Karpas-422 (cell line): Measurements from ENCODE around the gene C16orf74. TPM values are rescaled to one million over a fixed set of nuclear protein-coding genes. Genes with fewer than 3 reads are reported as not detected.

Source experiments
- DNase-seq: peaks from one replicate; pipeline ENCODE4 v3.0.0-alpha.2; 2015
- H2AFZ ChIP-seq: fragments of 200-600 bp; sonication (generic); 2 replicates; pipeline ENCODE4 v1.6.1; 2014; ENCODE audit warnings: antibody characterized with exemption, low read length, mixed read lengths
- H3K27ac ChIP-seq: fragments of 200-600 bp; sonication (generic); 2 replicates; pipeline ENCODE4 v1.5.1; 2014; ENCODE audit warnings: mild to moderate bottlenecking, low read length, moderate library complexity
- H3K27me3 ChIP-seq: fragments of 200-600 bp; sonication (generic); 2 replicates; pipeline ENCODE4 v1.6.1; 2014; ENCODE audit warnings: low read length, mixed read lengths
- H3K36me3 ChIP-seq: fragments of 200-600 bp; sonication (generic); 2 replicates; pipeline ENCODE4 v1.6.1; 2014; ENCODE audit warnings: low read length, mixed read lengths; ENCODE audit not compliant: insufficient read depth
- H3K4me1 ChIP-seq: fragments of 200-600 bp; sonication (generic); 2 replicates; pipeline ENCODE4 v1.6.1; 2014; ENCODE audit warnings: mild to moderate bottlenecking, low read length, mixed read lengths
- H3K4me2 ChIP-seq: fragments of 200-600 bp; sonication (generic); 2 replicates; pipeline ENCODE4 v1.6.1; 2014; ENCODE audit warnings: low read length, low read depth, mild to moderate bottlenecking; ENCODE audit not compliant: poor library complexity, severe bottlenecking
- H3K4me3 ChIP-seq: fragments of 200-600 bp; sonication (generic); 2 replicates; pipeline ENCODE4 v1.5.1; 2014; ENCODE audit warnings: mild to moderate bottlenecking, antibody characterized with exemption, low read length, mixed read lengths
- H3K79me2 ChIP-seq: fragments of 200-600 bp; sonication (generic); 2 replicates; pipeline ENCODE4 v1.6.1; 2014; ENCODE audit warnings: mild to moderate bottlenecking, low read length, mixed read lengths
- H3K9ac ChIP-seq: fragments of 200-600 bp; sonication (generic); 2 replicates; pipeline ENCODE4 v1.6.0; 2014; ENCODE audit warnings: low read length
- H3K9me2 ChIP-seq: fragments of 200-600 bp; sonication (generic), shearing (Covaris generic); replicated peaks from 2 replicates; pipeline ENCODE4 v1.6.0; 2014; ENCODE audit warnings: mild to moderate bottlenecking, low read length, moderate library complexity; ENCODE audit not compliant: insufficient read depth
- H3K9me3 ChIP-seq: fragments of 300-700, 200-600 bp; sonication (generic); 2 replicates; pipeline ENCODE4 v1.6.1; 2014; ENCODE audit warnings: low read length, mixed read lengths
- H4K20me1 ChIP-seq: fragments of 200-600 bp; sonication (generic); 2 replicates; pipeline ENCODE4 v1.6.1; 2014; ENCODE audit warnings: mild to moderate bottlenecking, antibody characterized with exemption, low read length, low read depth; ENCODE audit not compliant: insufficient read depth
- total RNA-seq: library from RNA; depleted of rRNA; stranded (reverse); fragments of >200 nt; shearing (Covaris generic); gene quantifications from 2 replicates; pipeline ENCODE4 v1.2.3, GENCODE V29; 2014; ENCODE audit warnings: low replicate concordance

C16orf74 gene
- total RNA-seq, 1 experiment from 2014 or later = 13.3 TPM

- no peak overlapping the region for H3K9ac ChIP-seq
- no peaks in the 10 kb centered on the region for H3K79me2 ChIP-seq
- peaks cover 21% of the 10 kb centered on the region for H4K20me1 ChIP-seq
- peaks cover 17% of the 10 kb centered on the region for H3K4me1 ChIP-seq
- no peak overlapping the region for H3K27ac ChIP-seq
- H3K4me2 ChIP-seq = no peak overlapping the region
- no peaks in the 10 kb centered on the region for H3K9me2 ChIP-seq
- no peak overlapping the region for H3K4me3 ChIP-seq
- H3K9me3 ChIP-seq = no peaks in the 10 kb centered on the region
- no peak overlapping the region for H2AFZ ChIP-seq
- no peaks in the 10 kb centered on the region for H3K36me3 ChIP-seq
- DNase-seq = no peak
- H3K27me3 ChIP-seq = no peaks in the 10 kb centered on the region
Measured at GRCh38 chr16:85735946-85736345, 14.9 kb downstream of the C16orf74 start.

- Histone ChIP-seq H3K9me2 (no peaks in the 10 kb centered on the region), H2AFZ (no peak overlapping the region), H3K36me3 (no peaks in the 10 kb centered on the region), H3K27ac (no peak overlapping the region), H3K9ac (no peak overlapping the region), H4K20me1 (peaks cover 28% of the 10 kb centered on the region), H3K27me3 (no peaks in the 10 kb centered on the region), H3K9me3 (no peaks in the 10 kb centered on the region), H3K4me2 (no peak overlapping the region), H3K4me3 (no peak overlapping the region), H3K79me2 (no peaks in the 10 kb centered on the region), H3K4me1 (peaks cover 19% of the 10 kb centered on the region)
- no peak for DNase-seq
Measured at GRCh38 chr16:85735225-85735635, 15.7 kb downstream of the C16orf74 start.

GRCh38 chr16:85734311-85735017, 16.4 kb downstream of the C16orf74 start:
- Histone ChIP-seq H3K4me2 (no peak overlapping the region), H3K9me3 (no peaks in the 10 kb centered on the region), H3K36me3 (no peaks in the 10 kb centered on the region), H3K4me1 (peaks cover 19% of the 10 kb centered on the region), H3K9ac (no peak overlapping the region), H4K20me1 (peaks cover 26% of the 10 kb centered on the region), H2AFZ (no peak overlapping the region), H3K9me2 (no peaks in the 10 kb centered on the region), H3K79me2 (no peaks in the 10 kb centered on the region), H3K27ac (no peak overlapping the region), H3K27me3 (no peaks in the 10 kb centered on the region), H3K4me3 (no peak overlapping the region)
- DNase-seq = no peak

GRCh38 chr16:85733839-85734170, 17.1 kb downstream of the C16orf74 start:
- Histone ChIP-seq H3K27ac (no peak overlapping the region), H3K4me2 (no peak overlapping the region), H3K9me3 (no peaks in the 10 kb centered on the region), H2AFZ (no peak overlapping the region), H3K4me3 (no peak overlapping the region), H3K9me2 (no peaks in the 10 kb centered on the region), H4K20me1 (peaks cover 31% of the 10 kb centered on the region), H3K4me1 (peaks cover 19% of the 10 kb centered on the region), H3K27me3 (no peaks in the 10 kb centered on the region), H3K9ac (no peak overlapping the region), H3K79me2 (no peaks in the 10 kb centered on the region), H3K36me3 (no peaks in the 10 kb centered on the region)
- DNase-seq = no peak

GRCh38 chr16:85733155-85733838, 17.6 kb downstream of the C16orf74 start:
- Histone ChIP-seq H3K9ac (no peak overlapping the region), H3K36me3 (no peaks in the 10 kb centered on the region), H3K27me3 (no peaks in the 10 kb centered on the region), H3K4me1 (peaks cover 19% of the 10 kb centered on the region), H4K20me1 (peaks cover 36% of the 10 kb centered on the region), H3K79me2 (no peaks in the 10 kb centered on the region), H2AFZ (no peak overlapping the region), H3K4me2 (no peak overlapping the region), H3K9me3 (no peaks in the 10 kb centered on the region), H3K27ac (no peak overlapping the region), H3K4me3 (no peak overlapping the region), H3K9me2 (no peaks in the 10 kb centered on the region)
- no peak for DNase-seq

- H3K9me3 ChIP-seq = no peaks in the 10 kb centered on the region
- H3K9ac ChIP-seq = no peak overlapping the region
- H2AFZ ChIP-seq = no peak overlapping the region
- no peaks in the 10 kb centered on the region for H3K27me3 ChIP-seq
- H3K4me1 ChIP-seq = peaks cover 12% of the 10 kb centered on the region
- no peak overlapping the region for H3K4me3 ChIP-seq
- DNase-seq = no peak
- H3K4me2 ChIP-seq = no peak overlapping the region
- peaks cover 36% of the 10 kb centered on the region; the same call in 1 of the 2 replicates for H4K20me1 ChIP-seq
- no peak overlapping the region for H3K27ac ChIP-seq
- no peaks in the 10 kb centered on the region for H3K36me3 ChIP-seq
- H3K79me2 ChIP-seq = no peaks in the 10 kb centered on the region
- H3K9me2 ChIP-seq = no peaks in the 10 kb centered on the region
Measured at GRCh38 chr16:85731179-85731578, 19.7 kb downstream of the C16orf74 start.

GRCh38 chr16:85730186-85730465, 20.8 kb downstream of the C16orf74 start:
- no peak overlapping the region for H3K27ac ChIP-seq
- peaks cover 4% of the 10 kb centered on the region for H3K4me1 ChIP-seq
- H3K27me3 ChIP-seq = no peaks in the 10 kb centered on the region
- no peaks in the 10 kb centered on the region for H3K36me3 ChIP-seq
- no peak for DNase-seq
- no peak overlapping the region for H3K4me2 ChIP-seq
- no peaks in the 10 kb centered on the region for H3K9me3 ChIP-seq
- H3K9me2 ChIP-seq = no peaks in the 10 kb centered on the region
- peaks cover 42% of the 10 kb centered on the region; the same call in 1 of the 2 replicates for H4K20me1 ChIP-seq
- H3K4me3 ChIP-seq = no peak overlapping the region
- no peaks in the 10 kb centered on the region for H3K79me2 ChIP-seq
- H2AFZ ChIP-seq = no peak overlapping the region
- no peak overlapping the region for H3K9ac ChIP-seq

- Histone ChIP-seq H3K79me2 (no peaks in the 10 kb centered on the region), H3K27me3 (no peaks in the 10 kb centered on the region), H3K4me1 (peaks cover 4% of the 10 kb centered on the region), H2AFZ (no peak overlapping the region), H3K9ac (no peak overlapping the region), H3K4me3 (no peak overlapping the region), H3K27ac (no peak overlapping the region), H3K4me2 (no peak overlapping the region), H3K36me3 (no peaks in the 10 kb centered on the region), H4K20me1 (peaks cover 41% of the 10 kb centered on the region; the same call in 1 of the 2 replicates), H3K9me3 (no peaks in the 10 kb centered on the region), H3K9me2 (no peaks in the 10 kb centered on the region)
- no peak for DNase-seq
Measured at GRCh38 chr16:85729452-85730185, 21.3 kb downstream of the C16orf74 start.
